AG09319 (cell line): ENCODE measurements around the gene PARD3B.

Source experiments
- DNase-seq: peaks from one replicate; pipeline ENCODE4 v3.0.0-alpha.2; 2010; ENCODE audit warnings: low read depth; ENCODE audit errors: extremely low read depth
- TF ChIP-seq, protein P1 (sequence below): IDR thresholded peaks from 2 replicates; pipeline ENCODE4 v1.5.1; 2011; ENCODE audit warnings: low read depth, mild to moderate bottlenecking, inconsistent platforms, low read length, moderate library complexity

The PARD3B gene

DNA sequence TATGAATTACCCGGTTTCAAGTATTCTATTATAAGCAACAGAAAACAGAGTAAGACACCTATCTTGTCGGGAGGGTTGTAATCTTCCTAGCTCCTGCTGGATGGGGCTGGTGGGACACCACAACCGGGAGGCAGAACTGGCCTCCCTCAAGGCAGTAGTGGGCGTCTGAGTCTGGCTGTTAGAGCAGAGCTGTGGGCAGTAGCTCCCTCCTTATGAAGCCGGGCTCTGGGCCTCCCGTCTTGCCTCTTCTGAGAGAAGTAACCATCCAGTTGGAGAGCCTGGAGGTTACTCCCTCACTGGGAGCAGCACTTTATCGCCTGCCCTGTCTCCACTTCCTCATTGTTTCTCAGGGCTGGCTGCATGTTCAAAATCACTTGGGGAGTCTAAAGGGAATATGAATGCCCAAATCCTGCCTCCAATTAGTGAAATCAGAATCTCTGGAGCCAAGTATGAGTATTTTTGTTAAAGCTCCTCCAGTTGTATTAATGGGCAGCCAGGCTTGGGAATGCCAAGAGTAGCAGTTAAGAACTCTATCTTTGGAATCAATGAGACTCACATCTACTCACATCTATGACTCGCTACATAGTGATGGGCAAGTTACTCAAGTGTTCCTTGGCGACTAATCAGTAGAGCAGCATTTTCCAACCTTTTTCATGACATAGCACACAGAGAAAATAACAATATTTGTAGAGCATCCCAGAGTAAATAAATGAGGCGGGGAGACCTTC, 1109.8 kb downstream of the PARD3B start:
- TF ChIP-seq, protein P1, sequence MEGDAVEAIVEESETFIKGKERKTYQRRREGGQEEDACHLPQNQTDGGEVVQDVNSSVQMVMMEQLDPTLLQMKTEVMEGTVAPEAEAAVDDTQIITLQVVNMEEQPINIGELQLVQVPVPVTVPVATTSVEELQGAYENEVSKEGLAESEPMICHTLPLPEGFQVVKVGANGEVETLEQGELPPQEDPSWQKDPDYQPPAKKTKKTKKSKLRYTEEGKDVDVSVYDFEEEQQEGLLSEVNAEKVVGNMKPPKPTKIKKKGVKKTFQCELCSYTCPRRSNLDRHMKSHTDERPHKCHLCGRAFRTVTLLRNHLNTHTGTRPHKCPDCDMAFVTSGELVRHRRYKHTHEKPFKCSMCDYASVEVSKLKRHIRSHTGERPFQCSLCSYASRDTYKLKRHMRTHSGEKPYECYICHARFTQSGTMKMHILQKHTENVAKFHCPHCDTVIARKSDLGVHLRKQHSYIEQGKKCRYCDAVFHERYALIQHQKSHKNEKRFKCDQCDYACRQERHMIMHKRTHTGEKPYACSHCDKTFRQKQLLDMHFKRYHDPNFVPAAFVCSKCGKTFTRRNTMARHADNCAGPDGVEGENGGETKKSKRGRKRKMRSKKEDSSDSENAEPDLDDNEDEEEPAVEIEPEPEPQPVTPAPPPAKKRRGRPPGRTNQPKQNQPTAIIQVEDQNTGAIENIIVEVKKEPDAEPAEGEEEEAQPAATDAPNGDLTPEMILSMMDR: no peak
- no peak for DNase-seq

DNA sequence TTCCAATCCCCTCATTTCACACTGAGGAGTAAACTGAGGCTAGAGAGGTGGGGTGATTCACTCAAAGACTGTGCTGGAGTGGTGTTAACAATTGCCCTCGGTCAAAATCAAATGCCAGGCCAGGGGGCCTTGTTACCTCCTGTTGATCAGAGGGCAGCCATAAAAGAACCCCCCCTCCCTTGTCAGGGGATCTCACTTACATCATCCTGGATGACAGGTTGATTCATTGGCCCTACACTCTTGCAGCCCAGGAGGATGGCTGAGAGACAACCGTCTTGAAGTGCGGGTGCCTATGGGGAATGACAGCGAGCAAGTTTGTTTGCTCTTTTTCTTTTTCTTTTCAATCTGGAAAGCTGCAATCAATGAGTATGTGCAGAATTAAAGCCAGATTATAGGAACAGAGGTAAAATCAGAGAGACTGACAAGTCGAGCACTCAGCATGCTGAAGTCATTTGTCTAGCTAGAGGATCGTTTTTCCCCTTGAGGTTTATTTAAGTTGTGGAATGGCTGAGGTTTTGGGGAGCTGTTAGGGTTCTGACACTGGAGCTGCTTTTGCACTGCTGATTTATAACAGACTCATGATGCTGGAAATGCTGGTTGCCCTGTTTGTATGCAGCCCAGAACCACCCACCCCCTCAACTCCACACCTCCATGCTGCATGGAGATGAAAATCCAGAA, 1110.6 kb downstream of the PARD3B start:
- no peak for DNase-seq
- TF ChIP-seq, protein P1: no peak

DNA sequence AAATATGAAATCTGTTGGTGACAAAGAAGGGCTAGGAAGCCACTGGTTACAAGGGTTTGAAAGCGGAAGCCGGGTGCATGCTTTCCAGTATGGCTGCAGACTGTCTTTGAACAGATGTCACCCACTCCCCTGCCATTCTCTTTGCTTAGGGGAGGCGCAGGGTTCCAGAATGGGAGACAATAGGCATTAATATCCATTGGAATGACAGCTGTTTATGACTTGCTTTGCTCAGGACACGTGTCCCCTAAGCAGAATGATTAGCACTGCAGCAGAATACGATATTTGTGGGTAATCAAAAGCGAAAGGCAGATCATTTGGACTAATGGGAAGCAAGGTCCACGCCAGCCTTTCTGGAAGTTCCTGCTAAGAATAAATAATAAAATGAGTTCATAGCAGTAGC, 1111.2 kb downstream of the PARD3B start:
- TF ChIP-seq, protein P1: no peak
- no peak for DNase-seq

DNA sequence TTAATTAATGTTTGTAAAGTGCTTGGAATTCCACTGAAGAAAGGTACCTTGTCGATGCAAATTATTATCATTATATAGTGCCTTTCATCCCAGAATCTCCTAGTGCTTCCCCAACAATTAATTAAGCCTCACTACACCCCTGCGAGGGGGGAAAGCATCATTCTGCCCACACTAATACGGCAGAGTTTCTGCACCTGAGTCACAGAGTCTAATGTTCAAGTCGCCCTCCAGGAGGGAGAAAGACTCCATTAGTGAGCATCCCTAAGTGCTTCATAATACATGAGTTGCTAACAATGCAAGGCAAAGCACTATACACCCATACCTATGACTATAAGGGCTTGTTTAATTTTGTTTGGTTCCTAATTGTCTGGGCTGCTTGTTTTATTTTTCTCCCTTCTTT, 1111.7 kb downstream of the PARD3B start:
- TF ChIP-seq, protein P1: no peak
- no peak for DNase-seq

DNA sequence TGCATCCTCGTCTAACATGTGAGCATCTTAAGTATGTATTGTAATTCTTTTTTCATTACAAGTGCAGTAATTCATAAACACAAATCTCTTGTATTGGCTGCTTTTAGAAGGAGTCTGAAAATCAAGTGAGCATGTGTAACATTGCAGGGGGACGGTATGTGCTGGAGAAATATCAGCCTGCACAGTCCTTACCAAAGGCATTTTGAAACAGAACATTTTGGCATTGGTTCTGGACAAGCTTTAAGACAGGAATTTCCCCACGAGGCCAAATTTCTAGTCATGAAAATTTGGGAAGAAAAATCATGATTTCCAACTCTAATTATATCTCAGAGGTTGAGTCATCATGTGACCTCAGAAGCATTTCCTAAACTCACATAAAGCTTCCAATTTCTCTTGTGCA, 1112.3 kb downstream of the PARD3B start:
- TF ChIP-seq, protein P1: no peak
- peak; percentile 80 for DNase-seq

DNA sequence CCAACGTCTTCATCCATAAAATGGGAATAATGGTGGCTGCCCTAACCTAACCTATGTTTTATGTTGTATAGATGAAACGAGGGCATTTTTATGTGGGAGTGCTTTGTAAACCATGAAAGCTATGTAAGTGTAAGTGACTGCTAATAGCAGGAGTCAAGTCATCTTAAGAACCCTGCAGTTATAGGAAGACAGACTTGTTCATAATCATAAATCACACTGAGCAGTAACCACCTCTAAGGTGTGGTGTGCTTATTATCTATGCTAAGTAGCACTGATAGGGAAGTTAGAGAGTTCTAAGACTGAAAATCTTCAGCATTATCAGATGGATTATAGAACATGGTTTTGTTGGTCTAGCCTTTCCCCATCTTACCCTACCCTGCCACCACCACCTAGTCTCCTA, 1112.8 kb downstream of the PARD3B start:
- DNase-seq: no peak
- TF ChIP-seq, protein P1: no peak

DNA sequence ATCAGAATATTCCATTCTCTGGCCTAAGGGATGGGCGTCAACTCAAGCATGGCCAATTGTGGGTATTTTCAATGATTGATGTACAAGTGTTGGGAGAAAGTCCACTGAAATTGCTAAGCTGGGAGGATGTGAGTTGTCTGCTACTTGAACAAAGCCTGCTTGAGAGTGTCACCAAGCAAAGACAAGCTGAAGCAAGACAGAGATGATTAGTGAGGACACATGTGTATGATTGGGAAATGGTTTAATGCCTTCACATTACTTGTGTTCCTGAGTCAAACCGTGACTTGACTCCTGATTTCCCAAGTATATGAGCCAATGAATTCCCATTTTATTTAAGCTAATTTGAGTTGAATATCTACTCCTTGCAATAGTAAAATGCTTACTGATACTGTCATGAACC, 1113.3 kb downstream of the PARD3B start:
- TF ChIP-seq, protein P1: no peak
- no peak for DNase-seq
